Pericardium fibroblast (primary cell): Measurements from ENCODE around the gene MYOC. TPM values are rescaled to one million over a fixed set of nuclear protein-coding genes. Genes with fewer than 3 reads are reported as not detected.

Experiments
- total RNA-seq: library from RNA; depleted of rRNA; stranded (reverse); fragments of >200 nt; gene quantifications from 2 replicates; pipeline ENCODE4 v1.2.3, GENCODE V29; 2015

The MYOC gene
- total RNA-seq, result 0.82 TPM in 1 of 2 replicates, not detected in the other

DNA sequence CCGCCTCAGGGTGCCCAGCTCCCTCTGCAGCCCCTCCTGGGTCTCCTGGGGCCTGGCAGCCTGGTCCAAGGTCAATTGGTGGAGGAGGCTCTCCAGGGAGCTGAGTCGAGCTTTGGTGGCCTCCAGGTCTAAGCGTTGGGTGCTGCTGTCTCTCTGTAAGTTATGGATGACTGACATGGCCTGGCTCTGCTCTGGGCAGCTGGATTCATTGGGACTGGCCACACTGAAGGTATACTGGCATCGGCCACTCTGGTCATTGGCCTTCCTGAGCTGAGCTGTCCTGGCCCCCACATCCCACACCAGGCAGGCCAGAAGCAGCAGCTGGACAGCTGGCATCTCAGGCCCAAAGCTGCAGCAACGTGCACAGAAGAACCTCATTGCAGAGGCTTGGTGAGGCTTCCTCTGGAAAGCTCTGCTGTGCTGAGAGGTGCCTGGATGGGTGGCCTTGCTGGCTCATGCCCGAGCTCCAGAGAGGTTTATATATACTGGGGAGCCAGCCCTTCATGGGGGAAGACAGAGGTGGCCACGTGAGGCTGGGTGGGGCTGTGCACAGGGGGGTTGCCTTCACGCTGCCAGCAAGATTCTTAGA is at the start of gene MYOC:
Gene MYOC, minus strand, starts transcription at position 455 of the 589 bp plus-strand sequence. Its CDS starts 77 bp downstream, at position 378.

DNA sequence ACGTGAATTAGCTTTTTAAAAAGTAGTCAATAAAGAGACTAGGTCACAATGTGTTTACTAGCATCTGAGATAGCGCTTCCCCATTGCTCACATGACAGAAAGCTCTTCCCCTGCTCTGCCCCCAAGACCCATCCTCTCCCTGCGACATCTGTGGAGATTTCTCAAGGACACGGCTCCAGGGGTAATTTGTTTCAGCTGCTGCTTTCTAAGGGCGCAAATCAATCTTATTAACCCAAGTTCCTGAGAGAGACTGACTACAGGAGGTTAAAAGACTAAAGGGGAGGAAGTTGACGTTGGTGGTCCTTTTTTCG is 30.4 kb downstream of the MYOC start, which contains the start of gene MYOCOS:
Gene MYOCOS, plus strand, starts transcription at position 92 of the 311 bp plus-strand sequence. CDS start 1,641 bp downstream, outside the sequence.

Other genes starting within 250 kb of the MYOC start
- 30.3 and 43.4 TPM in 2 replicates for gene PRRC2C, start 167.2 kb downstream of the MYOC start, total RNA-seq
- not detected in 2 replicates for gene MYOCOS, start 30.4 kb downstream of the MYOC start, total RNA-seq
- 4.8 and 6.7 TPM in 2 replicates for gene VAMP4, start 89.4 kb upstream of the MYOC start, total RNA-seq
- gene METTL13, start 129.0 kb upstream of the MYOC start, total RNA-seq, result 16.9 and 20.5 TPM in 2 replicates
- gene DNM3, start 188.8 kb upstream of the MYOC start, total RNA-seq, result under 0.01 and 0.43 TPM in 2 replicates